Neural cell (in vitro differentiated cells): ENCODE data around the gene KIAA2012. TPM values are rescaled to one million over a fixed set of nuclear protein-coding genes. Genes with fewer than 3 reads are reported as not detected.

ENCODE experiments used
- H2AFZ ChIP-seq: fragments of 200-600, 300-800 bp; sonication (generic), shearing (Covaris generic); 2 replicates; pipeline ENCODE4 v1.6.0; 2014; ENCODE audit warnings: low read depth, mild to moderate bottlenecking, antibody characterized with exemption, low read length, moderate library complexity
- H3F3A ChIP-seq: fragments of 200-600 bp; shearing (Covaris generic); 2 replicates; pipeline ENCODE4 v1.6.1; 2016; ENCODE audit warnings: mild to moderate bottlenecking, moderate library complexity, mixed read lengths, antibody characterized with exemption, low read length; ENCODE audit not compliant: insufficient read depth, poor library complexity, severe bottlenecking
- H3K27ac ChIP-seq: fragments of 200-600, 300-800 bp; sonication (generic), shearing (Covaris generic); 2 replicates; pipeline ENCODE4 v1.5.1; 2014; ENCODE audit warnings: mild to moderate bottlenecking, low read length, moderate library complexity
- H3K27me3 ChIP-seq: fragments of 300-800, 200-600 bp; sonication (generic), shearing (Covaris generic); 2 replicates; pipeline ENCODE4 v1.6.0; 2014; ENCODE audit warnings: mild to moderate bottlenecking, low read depth, low read length, moderate library complexity; ENCODE audit not compliant: insufficient read depth
- H3K36me3 ChIP-seq: fragments of 300-800, 200-600 bp; sonication (generic), shearing (Covaris generic); 2 replicates; pipeline ENCODE4 v1.5.1; 2014; ENCODE audit warnings: mild to moderate bottlenecking, antibody characterized with exemption, low read length, moderate library complexity; ENCODE audit not compliant: insufficient read depth
- H3K4me2 ChIP-seq: fragments of 300-800, 200-600 bp; sonication (generic), shearing (Covaris generic); 2 replicates; pipeline ENCODE4 v1.6.0; 2014; ENCODE audit warnings: mild to moderate bottlenecking, low read length
- H3K4me3 ChIP-seq: fragments of 300-800, 200-600 bp; sonication (generic), shearing (Covaris generic); 2 replicates; pipeline ENCODE4 v1.5.1; 2014; ENCODE audit warnings: mild to moderate bottlenecking, low read length, moderate library complexity
- H3K79me2 ChIP-seq: fragments of 200-600 bp; shearing (Covaris generic); replicated peaks from 2 replicates; pipeline ENCODE4 v1.6.0; 2014; ENCODE audit warnings: mild to moderate bottlenecking, low read length, moderate library complexity; ENCODE audit not compliant: insufficient read depth
- H3K9ac ChIP-seq: fragments of 300-800, 200-600 bp; sonication (generic), shearing (Covaris generic); 2 replicates; pipeline ENCODE4 v1.6.1; 2016; ENCODE audit warnings: mild to moderate bottlenecking, low read length, mixed read lengths
- H3K9me2 ChIP-seq: fragments of 200-600 bp; shearing (Covaris generic); 2 replicates; pipeline ENCODE4 v1.6.1; 2016; ENCODE audit warnings: mild to moderate bottlenecking, low read length, mixed read lengths; ENCODE audit not compliant: insufficient read depth
- H3K9me3 ChIP-seq: fragments of 200-600, 300-800 bp; sonication (generic), shearing (Covaris generic); 2 replicates; pipeline ENCODE4 v1.6.1; 2016; ENCODE audit warnings: mild to moderate bottlenecking, mixed run types, low read length, moderate library complexity, mixed read lengths
- H4K20me1 ChIP-seq: fragments of 200-600 bp; shearing (Covaris generic); 2 replicates; pipeline ENCODE4 v1.6.1; 2016; ENCODE audit warnings: mild to moderate bottlenecking, mixed run types; ENCODE audit not compliant: insufficient read depth
- EP300 ChIP-seq: fragments of 450-650 bp; conservative IDR thresholded peaks from 2 replicates; pipeline ENCODE4 v1.6.1; 2014; ENCODE audit warnings: antibody characterized with exemption, mild to moderate bottlenecking, moderate library complexity; ENCODE audit not compliant: poor library complexity, severe bottlenecking
- EZH2 ChIP-seq: fragments of 200-600, 300-800 bp; shearing (Covaris generic), sonication (generic); IDR thresholded peaks from 2 replicates; pipeline ENCODE4 v1.6.1; 2014; ENCODE audit warnings: antibody characterized with exemption, low read length, borderline replicate concordance, mild to moderate bottlenecking; ENCODE audit not compliant: insufficient read depth, poor library complexity, severe bottlenecking
- MXI1 ChIP-seq: fragments of 450-650 bp; conservative IDR thresholded peaks from 2 replicates; pipeline ENCODE4 v1.6.1; 2014; ENCODE audit warnings: antibody characterized with exemption, mild to moderate bottlenecking; ENCODE audit not compliant: poor library complexity, severe bottlenecking
- POLR2AphosphoS5 ChIP-seq: IDR thresholded peaks from 2 replicates; pipeline ENCODE4 v1.6.1; 2012
- RAD21 ChIP-seq: fragments of 450-650 bp; conservative IDR thresholded peaks from 2 replicates; pipeline ENCODE4 v1.6.1; 2014; ENCODE audit warnings: antibody characterized with exemption, mild to moderate bottlenecking, moderate library complexity
- SMC3 ChIP-seq: fragments of 450-650 bp; conservative IDR thresholded peaks from 2 replicates; pipeline ENCODE4 v1.6.1; 2014; ENCODE audit warnings: antibody characterized with exemption, mild to moderate bottlenecking, moderate library complexity; ENCODE audit not compliant: poor library complexity
- TAF1 ChIP-seq: IDR thresholded peaks from 2 replicates; pipeline ENCODE4 v1.6.1; 2012; ENCODE audit warnings: low read depth
- polyA plus RNA-seq: library from polyadenylated mRNA; depleted of rRNA; stranded (reverse); fragments of >200 nt; gene quantifications from 2 replicates; pipeline ENCODE4 v1.2.3, GENCODE V29; 2014
- TF ChIP-seq, protein P1 (sequence below): IDR thresholded peaks from 2 replicates; pipeline ENCODE4 v1.6.1; 2012; ENCODE audit warnings: borderline replicate concordance
- TF ChIP-seq, protein P2 (sequence below): fragments of 450-650 bp; IDR thresholded peaks from 2 replicates; pipeline ENCODE4 v1.5.1; 2014; ENCODE audit warnings: antibody characterized with exemption, mild to moderate bottlenecking, moderate library complexity; ENCODE audit not compliant: poor library complexity, severe bottlenecking

KIAA2012 gene
- polyA plus RNA-seq, 1 donor from 2014 or later, result not detected

DNA sequence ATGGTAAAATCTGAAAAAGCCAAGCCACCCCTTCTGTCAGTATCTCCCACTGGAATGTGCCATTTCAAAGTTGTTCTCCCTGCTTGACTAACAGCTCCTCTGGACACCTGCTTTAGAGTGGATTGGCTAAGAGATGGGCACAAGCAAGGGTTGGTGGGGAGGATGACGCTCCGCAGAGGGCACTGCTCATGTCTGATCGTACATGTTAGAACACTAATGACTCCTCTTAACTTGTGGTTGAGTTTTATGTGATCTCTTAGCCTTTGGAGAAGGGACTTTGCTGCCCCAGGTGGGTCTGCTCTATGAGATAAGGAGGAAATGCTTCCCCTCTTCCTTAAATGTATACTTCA, 8.2 kb upstream of the KIAA2012 start:
- Histone ChIP-seq H3K9me2 (no peaks in the 10 kb centered on the region), H2AFZ (no peak overlapping the region), H3K27ac (no peak overlapping the region), H3K4me2 (no peak overlapping the region), H3K9me3 (no peaks in the 10 kb centered on the region), H4K20me1 (no peaks in the 10 kb centered on the region), H3K27me3 (no peaks in the 10 kb centered on the region), H3K36me3 (no peaks in the 10 kb centered on the region), H3K79me2 (no peaks in the 10 kb centered on the region), H3K4me3 (no peak overlapping the region), H3K9ac (no peak overlapping the region), H3F3A (peaks cover 4% of the 10 kb centered on the region)
- no peak for TF ChIP-seq MXI1
- no peak for TF ChIP-seq SMC3
- TF ChIP-seq, protein P1, sequence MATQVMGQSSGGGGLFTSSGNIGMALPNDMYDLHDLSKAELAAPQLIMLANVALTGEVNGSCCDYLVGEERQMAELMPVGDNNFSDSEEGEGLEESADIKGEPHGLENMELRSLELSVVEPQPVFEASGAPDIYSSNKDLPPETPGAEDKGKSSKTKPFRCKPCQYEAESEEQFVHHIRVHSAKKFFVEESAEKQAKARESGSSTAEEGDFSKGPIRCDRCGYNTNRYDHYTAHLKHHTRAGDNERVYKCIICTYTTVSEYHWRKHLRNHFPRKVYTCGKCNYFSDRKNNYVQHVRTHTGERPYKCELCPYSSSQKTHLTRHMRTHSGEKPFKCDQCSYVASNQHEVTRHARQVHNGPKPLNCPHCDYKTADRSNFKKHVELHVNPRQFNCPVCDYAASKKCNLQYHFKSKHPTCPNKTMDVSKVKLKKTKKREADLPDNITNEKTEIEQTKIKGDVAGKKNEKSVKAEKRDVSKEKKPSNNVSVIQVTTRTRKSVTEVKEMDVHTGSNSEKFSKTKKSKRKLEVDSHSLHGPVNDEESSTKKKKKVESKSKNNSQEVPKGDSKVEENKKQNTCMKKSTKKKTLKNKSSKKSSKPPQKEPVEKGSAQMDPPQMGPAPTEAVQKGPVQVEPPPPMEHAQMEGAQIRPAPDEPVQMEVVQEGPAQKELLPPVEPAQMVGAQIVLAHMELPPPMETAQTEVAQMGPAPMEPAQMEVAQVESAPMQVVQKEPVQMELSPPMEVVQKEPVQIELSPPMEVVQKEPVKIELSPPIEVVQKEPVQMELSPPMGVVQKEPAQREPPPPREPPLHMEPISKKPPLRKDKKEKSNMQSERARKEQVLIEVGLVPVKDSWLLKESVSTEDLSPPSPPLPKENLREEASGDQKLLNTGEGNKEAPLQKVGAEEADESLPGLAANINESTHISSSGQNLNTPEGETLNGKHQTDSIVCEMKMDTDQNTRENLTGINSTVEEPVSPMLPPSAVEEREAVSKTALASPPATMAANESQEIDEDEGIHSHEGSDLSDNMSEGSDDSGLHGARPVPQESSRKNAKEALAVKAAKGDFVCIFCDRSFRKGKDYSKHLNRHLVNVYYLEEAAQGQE, result no peak

DNA sequence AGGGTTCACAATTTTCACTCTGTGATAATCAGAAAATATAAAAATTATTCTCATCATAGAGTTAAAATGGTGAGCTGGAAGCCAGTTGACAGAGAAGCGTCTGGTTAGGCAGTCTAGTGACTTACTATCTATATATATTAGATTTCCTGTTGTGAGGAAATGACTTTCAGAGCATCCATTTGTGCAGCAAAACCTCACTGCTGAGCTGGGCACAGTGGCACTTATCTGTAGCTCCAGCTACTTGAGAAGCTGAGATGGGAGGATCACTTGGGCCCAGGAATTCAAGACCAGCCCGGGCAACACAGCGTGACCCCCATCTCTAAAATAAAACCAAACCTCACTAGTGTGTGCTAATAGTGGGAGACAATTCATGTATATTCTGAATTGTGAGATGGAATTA, 7.2 kb upstream of the KIAA2012 start:
- no peak overlapping the region for H3K27ac ChIP-seq
- H3K9me3 ChIP-seq, result no peaks in the 10 kb centered on the region
- H3K4me2 ChIP-seq, result no peak overlapping the region
- H4K20me1 ChIP-seq, result no peaks in the 10 kb centered on the region
- TF ChIP-seq, protein P2, sequence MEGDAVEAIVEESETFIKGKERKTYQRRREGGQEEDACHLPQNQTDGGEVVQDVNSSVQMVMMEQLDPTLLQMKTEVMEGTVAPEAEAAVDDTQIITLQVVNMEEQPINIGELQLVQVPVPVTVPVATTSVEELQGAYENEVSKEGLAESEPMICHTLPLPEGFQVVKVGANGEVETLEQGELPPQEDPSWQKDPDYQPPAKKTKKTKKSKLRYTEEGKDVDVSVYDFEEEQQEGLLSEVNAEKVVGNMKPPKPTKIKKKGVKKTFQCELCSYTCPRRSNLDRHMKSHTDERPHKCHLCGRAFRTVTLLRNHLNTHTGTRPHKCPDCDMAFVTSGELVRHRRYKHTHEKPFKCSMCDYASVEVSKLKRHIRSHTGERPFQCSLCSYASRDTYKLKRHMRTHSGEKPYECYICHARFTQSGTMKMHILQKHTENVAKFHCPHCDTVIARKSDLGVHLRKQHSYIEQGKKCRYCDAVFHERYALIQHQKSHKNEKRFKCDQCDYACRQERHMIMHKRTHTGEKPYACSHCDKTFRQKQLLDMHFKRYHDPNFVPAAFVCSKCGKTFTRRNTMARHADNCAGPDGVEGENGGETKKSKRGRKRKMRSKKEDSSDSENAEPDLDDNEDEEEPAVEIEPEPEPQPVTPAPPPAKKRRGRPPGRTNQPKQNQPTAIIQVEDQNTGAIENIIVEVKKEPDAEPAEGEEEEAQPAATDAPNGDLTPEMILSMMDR, result no peak
- TF ChIP-seq TAF1 (no peak), MXI1 (no peak), SMC3 (no peak)
- peaks cover 4% of the 10 kb centered on the region for H3F3A ChIP-seq
- no peaks in the 10 kb centered on the region for H3K27me3 ChIP-seq
- H3K36me3 ChIP-seq, result no peaks in the 10 kb centered on the region
- no peaks in the 10 kb centered on the region for H3K9me2 ChIP-seq
- no peaks in the 10 kb centered on the region for H3K79me2 ChIP-seq
- no peak overlapping the region for H3K9ac ChIP-seq
- no peak overlapping the region for H3K4me3 ChIP-seq
- no peak overlapping the region for H2AFZ ChIP-seq

GRCh38 chr2:202066875-202067274, 6.2 kb upstream of the KIAA2012 start:
- H3K9me2 ChIP-seq, result no peaks in the 10 kb centered on the region
- peaks cover 4% of the 10 kb centered on the region for H3F3A ChIP-seq
- no peaks in the 10 kb centered on the region for H3K79me2 ChIP-seq

More at GRCh38 chr2:202066875-202067274, 6.2 kb upstream of the KIAA2012 start:
- Histone ChIP-seq H2AFZ (no peak overlapping the region), H3K36me3 (no peaks in the 10 kb centered on the region), H3K27ac (no peak overlapping the region), H3K27me3 (no peaks in the 10 kb centered on the region), H4K20me1 (no peaks in the 10 kb centered on the region), H3K4me2 (no peak overlapping the region), H3K9me3 (no peaks in the 10 kb centered on the region), H3K4me3 (no peak overlapping the region), H3K9ac (no peak overlapping the region)
- TF ChIP-seq EZH2, result no peak
- TF ChIP-seq MXI1, result no peak
- TF ChIP-seq EP300, result no peak
- TF ChIP-seq RAD21, result no peak
- no peak for TF ChIP-seq POLR2AphosphoS5
- TF ChIP-seq, protein P1, result no peak
- TF ChIP-seq, protein P2, result no peak
- TF ChIP-seq SMC3, result no peak
- TF ChIP-seq TAF1, result no peak
